GM11168 (cell line): Measurements from ENCODE around the gene GRM4.

ENCODE experiments used
- in situ Hi-C: fragments of 300-500 bp; cut with MboI; formaldehyde crosslinking; loops from one replicate; pipeline ENCODE4 v1.12.0; 2022; ENCODE audit warnings: low sequenced_read_pairs; ENCODE audit not compliant: unreplicated experiment

GRM4 gene

DNA sequence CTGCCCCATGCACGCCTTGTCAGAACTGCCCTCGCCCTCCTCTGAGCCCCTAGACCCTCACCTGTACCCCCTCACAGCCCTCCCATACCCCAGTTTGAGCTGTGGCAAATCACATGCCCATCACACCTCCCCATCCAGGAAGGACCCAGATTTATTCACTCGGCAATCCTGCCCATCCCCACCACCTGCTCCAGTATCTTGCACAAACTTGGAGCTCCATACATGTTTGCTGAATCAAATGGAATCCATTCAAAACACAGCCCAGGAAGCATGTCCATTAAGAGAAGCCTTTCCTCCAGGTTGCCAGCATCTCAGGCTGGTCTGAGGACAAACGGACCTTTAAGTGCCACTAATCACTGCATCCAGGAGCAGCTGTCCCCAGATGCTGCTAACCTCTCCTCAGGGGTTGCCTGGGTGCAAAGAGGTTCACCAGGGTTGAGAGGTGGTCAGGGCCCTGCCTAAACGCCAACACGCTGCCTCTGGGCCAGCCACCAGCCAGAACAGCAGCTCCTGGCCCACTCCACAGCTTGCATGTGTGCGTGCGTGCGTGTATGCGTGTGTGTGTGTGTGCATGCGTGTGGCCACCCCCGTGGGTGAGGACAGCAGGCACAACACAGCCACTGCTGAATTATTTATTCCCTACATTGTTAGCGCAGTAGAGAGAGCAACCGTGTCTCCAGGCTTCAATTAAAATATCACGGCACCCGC lies 31.0 kb downstream of the GRM4 start:
- in situ Hi-C loops: no loop called here

- in situ Hi-C loops: no loop called here
Observed at GRCh38 chr6:34113532-34113931, 32.4 kb downstream of the GRM4 start.

DNA sequence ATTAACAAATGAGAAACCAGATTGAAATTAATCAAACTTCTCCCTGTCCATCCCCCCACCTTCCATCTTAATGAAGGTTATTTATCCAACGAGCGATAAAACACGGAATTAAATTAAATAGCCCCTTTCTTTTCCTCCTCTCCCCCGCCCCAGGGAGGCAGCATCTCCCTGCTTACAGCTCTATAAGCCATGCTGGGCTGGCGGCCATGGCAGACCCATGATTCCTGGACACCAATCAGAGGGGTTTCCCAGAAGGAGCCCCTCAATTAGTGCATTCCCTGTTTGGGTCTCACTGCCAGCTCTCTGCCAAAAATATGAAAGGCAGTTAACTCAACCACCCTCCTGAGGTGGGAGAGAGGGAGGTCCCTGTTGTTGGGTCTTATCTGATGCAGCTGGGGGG lies 33.8 kb downstream of the GRM4 start:
- in situ Hi-C loops: no loop called here

- in situ Hi-C loops: no loop called here
Observed at GRCh38 chr6:34110610-34111009, 35.3 kb downstream of the GRM4 start.

GRCh38 chr6:34108176-34108575 lies 37.7 kb downstream of the GRM4 start:
- in situ Hi-C loops: no loop called here

DNA sequence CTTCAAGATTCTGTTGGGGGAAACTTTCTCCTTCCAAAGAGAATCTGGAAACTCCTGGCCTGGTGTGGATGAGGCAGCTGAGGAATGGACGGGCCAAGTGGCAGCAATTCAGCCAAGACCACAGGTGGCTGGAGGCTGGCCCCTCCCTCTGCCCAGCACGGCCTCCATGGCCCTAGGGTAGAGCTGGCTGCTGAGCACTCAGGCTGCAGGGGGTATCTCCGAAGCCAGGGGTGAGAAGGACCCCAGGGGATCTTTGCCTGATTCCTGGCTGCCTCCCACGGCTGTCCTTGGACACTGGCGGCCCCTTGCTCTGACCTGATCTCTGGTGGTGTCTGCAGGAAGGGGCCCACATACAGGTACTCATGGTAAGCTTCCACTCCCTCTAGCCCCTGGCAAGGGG lies 39.0 kb downstream of the GRM4 start:
- in situ Hi-C loops: no loop called here

DNA sequence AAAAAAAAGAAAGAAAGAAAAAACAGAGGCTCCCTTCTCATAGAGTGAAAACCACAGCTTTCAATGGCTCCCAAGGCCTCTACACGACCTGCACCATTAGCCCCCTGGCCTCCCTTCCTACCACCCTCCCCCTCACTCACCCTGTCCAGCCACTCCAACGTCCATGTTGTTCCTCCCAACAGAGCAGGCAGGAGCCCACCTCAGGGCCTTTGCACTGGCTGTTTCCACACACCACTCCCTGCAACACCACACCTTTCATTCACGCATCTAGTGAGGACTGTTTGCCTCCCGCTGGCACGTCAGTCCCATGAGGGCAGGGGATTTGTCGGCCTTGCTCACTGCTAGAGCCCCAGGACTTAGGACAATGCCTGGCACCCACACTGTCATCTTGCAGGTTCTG lies 39.5 kb downstream of the GRM4 start:
- in situ Hi-C loops: no loop called here

DNA sequence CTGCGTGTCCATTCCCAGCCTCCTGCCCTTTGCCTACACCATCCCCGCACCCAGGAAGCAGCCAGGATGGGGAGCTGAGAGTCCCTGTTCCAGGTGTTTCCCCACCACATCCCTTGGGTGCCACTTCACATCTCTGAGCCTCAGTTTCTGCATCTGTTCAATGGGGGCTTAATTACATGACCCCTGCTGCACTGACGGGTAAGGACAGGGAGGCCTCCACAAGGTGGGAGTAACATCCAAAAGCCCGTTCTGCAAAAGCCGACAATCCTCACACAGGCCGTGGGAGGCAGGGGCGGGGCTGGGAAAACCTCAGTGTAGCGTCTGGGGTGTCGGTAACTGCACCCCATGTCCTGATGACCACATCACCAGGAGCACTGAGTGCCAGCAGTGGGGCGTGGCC lies 41.3 kb downstream of the GRM4 start:
- in situ Hi-C loops: no loop called here

DNA sequence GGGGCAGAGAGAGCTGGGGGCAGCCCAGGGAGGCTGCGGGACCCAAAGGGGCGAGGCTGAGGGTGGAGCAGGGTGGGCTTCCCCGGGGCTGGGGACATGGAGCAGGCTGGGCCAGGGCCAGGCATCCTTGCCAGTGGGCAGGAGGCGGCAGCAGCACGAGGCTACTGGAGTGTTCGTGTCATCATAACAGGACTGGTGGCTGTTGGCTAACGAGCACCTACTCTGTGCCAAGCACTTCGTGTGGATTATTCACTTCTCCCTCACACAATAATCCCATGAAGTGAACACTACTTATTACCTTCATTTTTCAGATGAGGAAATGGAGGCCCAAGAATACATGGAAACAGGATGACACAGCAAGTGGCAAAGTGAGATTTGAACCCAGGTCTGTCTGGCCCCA lies 41.7 kb downstream of the GRM4 start:
- in situ Hi-C loops: no loop called here

DNA sequence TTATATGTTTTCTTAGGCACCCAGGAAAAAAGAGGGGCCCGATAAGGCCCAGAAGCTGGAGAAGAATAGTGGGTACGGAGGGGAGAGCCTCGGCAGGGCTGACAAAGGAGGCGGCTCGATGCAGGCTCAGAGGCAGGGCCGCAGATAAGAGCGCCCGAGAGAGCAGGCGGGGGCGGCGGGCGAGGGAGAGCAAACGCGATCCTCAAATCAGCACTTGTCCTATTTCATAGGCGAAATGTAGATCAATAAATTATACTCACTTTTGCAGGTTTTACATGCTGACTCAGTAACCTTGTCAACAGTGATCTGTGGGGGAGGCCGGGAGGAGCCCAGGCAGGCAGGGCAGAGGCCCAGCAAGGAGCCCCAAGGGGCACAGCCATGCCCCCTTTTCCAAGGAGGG lies 42.6 kb downstream of the GRM4 start:
- in situ Hi-C loops: no loop called here

GRCh38 chr6:34102696-34103095 lies 43.2 kb downstream of the GRM4 start:
- in situ Hi-C loops: no loop called here

- in situ Hi-C loops: no loop called here
Observed at GRCh38 chr6:34102099-34102656, 43.7 kb downstream of the GRM4 start.

DNA sequence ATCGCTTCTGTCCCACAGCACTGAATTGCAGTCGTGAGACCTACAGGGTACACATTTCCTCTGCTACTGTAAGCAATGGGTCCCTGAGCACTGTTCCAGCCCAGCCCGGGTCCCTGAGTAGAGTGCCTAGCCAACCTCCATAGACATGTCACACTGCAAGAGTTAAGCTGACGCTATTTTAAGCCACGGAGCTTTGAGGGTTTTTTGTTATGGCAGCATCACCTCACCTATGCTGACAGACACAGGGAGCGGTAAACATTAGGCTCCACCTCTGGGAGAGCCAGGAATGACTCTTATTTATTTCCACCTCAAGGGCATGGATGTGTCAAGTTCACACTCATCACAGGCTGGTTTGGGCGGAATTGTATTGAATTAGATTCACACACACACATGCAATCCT lies 45.1 kb downstream of the GRM4 start:
- in situ Hi-C loops: no loop called here

DNA sequence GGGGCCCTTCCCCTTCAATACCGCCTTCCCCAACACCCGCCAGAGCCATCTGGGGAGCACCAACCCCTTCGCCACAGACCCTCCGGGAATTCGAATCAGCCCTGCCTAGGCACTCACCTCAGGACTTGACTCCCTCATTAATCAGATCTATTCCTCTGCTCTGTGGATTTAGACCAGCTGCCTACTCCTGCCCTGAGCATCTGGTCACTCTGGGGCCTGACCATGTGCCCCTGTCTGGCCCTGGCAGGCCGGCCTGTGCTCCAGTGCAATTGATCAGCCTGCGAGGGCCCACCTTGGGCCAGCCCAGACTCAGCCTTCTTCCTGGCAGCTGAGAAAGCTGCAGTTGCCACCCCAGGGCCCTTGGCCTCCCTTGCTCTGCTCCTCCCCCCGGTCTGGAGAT lies 46.0 kb downstream of the GRM4 start:
- in situ Hi-C loops: no loop called here

DNA sequence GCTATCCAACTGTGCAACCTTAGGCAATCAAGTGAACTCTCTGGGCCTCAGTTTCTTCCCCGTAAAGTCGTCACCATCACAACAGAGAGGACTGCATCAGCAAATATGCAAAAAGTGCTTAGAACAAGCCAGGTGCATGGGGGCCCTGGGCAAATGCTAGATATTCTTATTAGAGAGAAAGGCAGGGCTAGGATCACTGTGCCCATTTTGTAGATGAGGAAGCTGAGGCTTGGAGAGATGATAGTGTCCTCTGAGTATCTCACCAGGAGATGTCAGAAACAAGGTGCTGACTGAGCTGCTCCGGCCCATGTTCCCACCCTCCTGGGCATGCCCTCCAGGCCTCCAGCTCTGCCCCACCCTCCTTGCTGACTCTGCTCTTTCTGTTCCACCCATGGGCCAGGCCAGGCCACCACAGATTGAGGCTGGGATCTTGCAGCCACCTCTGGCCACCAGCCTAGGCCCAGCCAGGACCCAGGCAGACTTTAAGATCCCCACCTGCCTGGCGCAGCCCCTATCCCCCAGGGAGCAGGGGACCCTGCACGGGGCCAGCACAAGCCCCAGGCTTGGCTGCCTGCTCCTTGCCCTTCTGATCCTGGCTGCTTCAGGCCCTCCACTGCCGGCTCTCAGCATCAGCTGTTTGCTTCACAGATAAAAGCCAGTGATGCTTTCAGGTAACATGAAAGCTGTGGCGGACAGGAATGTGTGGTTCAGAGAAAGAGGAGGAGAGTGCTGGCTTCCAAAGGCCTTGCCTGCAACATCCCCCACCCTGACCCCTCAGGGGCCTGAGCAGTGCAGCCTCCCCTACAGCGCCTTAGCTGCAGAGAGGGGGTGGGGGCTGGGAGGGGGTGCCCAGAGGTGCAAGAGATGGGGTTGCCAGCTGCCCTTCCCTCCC lies 47.6 kb downstream of the GRM4 start:
- in situ Hi-C loops: no loop called here

DNA sequence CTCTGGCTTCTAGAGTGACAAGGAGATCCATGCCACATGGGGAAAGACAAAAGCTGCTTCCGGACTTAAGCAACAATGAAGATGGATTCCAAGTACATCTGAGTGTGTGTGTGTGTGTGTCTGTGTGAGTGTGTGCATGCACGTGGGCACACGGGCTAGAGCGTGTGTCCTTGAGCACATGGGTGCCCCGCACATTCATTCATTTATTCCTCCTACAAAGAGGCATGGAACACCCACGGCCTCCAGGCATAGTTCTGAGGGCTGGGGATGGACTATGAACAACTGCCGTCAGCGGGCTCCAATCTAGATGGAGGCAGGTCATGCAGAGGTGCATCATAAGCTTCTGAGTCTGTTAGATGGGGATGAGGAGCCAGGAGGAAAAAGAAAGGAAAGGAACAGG lies 49.1 kb downstream of the GRM4 start:
- in situ Hi-C loops: no loop called here

DNA sequence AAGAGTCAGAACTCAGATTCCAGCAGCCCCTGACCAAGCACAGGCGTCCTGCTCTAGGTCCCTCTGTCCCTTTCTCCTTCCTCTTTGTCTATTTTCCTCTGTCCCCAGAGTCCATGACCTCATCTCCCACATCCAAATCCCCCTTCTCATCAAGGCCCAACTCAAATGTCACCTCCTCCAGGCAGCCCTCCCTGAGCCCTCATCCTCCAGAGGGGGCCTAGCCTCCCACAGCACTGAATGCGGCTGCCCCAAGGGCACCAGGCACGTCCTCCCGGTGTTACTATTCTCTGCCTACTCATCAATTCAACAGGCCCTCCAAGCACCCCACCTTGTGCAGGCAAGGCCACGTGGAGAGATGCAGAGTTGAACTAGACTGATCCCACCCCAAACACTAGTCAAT lies 49.7 kb downstream of the GRM4 start:
- in situ Hi-C loops: no loop called here

DNA sequence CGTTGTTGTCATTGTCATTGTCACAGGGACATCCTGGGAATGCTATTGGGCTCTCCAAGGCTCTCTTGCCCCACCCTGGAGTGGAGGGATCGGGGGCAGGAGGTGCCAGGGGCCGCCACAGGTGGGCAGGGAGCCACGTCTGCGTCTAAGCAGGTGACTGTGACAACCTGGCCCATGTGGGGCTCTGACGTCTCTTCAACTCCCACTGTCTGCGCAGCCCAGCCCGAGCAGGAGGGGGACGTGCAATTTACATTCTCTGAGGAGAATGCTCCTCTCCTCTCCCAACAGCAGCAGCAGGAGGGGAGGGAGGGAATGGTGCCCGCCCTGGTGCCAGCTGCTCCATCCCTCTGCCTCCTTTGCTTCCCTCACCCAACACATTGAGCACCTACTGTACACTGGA lies 50.1 kb downstream of the GRM4 start:
- in situ Hi-C loops: no loop called here

DNA sequence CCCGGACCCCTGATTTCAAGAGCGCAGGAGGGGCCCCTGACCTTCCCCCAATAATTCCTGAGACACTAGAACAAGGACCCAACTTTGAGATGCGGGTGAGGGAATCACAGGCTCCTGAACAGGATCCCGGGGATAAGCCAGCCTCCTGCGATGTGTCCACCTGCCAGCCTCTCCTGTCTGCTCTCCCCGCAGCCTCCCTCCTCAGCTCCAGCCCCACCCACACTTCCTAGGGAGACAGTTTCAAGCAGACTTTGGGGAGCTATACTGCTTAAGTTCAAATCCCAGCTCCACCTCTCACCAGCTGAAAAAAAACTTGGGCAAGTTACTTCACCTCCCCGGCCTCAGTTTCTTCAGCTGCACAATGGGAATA lies 50.8 kb downstream of the GRM4 start:
- in situ Hi-C loops: no loop called here

GRCh38 chr6:34094474-34095135 lies 51.3 kb downstream of the GRM4 start:
- in situ Hi-C loops: no loop called here

DNA sequence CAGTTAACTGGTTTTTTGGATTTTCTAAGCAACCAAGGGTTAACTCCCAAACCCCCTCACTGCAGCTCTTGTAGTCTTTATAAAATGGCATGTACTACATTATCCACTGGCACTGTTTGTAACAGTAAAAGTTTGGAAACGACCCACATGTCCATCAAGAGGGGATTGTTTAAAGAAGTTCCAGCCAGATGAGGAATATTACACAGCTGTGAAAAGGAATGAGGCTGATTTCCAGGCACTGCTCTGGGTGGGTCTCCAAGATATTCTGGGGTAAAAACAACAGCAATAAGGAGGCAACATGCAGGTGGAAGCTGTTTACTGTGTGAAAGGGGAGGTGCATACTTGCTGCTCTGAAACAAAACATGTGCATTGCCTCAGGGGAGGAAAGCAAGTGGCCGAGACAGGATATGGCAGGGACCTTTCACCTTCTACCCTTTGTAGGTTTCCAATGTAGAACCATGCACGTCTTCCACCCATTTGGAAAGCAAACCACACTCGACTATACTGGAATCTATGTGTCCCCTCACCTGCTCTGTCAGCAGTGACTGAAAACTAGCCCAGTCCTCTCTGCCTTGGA lies 51.9 kb downstream of the GRM4 start:
- in situ Hi-C loops: no loop called here
